GM13977 (cell line): ENCODE data around the gene PLXNA2.

Experiments
- DNase-seq: peaks from one replicate; pipeline ENCODE4 v3.0.0; 2012; ENCODE audit warnings: low spot score
- in situ Hi-C: fragments of 300-500 bp; cut with MboI; formaldehyde crosslinking; loops from one replicate; pipeline ENCODE4 v1.12.0; 2022; ENCODE audit warnings: low sequenced_read_pairs, low pct_unique_long_range_greater_than_20kb, mixed read lengths, inconsistent platforms; ENCODE audit not compliant: unreplicated experiment
- TF ChIP-seq, protein P1 (sequence below): IDR thresholded peaks from 2 replicates; pipeline ENCODE4 v1.5.1; 2012; ENCODE audit warnings: mild to moderate bottlenecking, control low read depth; ENCODE audit not compliant: insufficient read depth; ENCODE audit errors: extremely low read depth, missing control alignments

The PLXNA2 gene

DNA sequence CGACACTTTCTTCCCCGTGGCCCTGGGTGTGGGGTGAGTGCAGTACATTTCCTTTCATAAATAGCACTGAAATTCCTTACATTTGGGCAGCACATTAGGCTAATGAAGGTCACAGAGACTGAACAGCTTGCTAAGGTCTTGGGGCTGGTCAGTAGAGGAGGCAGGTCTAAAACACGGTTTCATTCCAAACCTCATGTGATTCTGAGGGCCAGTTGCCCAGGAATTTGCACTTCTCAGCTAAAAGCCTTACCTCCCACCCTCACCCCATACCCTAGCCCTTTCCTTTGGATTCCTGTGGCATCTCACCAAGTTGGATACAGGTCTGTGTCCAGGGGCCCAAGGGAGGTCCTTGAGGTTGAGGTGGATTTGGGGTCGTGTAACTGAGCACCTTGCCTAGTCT lies 185.4 kb downstream of the PLXNA2 start:
- in situ Hi-C loops = no loop called here
- no peak for DNase-seq
- TF ChIP-seq, protein P1, sequence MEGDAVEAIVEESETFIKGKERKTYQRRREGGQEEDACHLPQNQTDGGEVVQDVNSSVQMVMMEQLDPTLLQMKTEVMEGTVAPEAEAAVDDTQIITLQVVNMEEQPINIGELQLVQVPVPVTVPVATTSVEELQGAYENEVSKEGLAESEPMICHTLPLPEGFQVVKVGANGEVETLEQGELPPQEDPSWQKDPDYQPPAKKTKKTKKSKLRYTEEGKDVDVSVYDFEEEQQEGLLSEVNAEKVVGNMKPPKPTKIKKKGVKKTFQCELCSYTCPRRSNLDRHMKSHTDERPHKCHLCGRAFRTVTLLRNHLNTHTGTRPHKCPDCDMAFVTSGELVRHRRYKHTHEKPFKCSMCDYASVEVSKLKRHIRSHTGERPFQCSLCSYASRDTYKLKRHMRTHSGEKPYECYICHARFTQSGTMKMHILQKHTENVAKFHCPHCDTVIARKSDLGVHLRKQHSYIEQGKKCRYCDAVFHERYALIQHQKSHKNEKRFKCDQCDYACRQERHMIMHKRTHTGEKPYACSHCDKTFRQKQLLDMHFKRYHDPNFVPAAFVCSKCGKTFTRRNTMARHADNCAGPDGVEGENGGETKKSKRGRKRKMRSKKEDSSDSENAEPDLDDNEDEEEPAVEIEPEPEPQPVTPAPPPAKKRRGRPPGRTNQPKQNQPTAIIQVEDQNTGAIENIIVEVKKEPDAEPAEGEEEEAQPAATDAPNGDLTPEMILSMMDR = no peak

DNA sequence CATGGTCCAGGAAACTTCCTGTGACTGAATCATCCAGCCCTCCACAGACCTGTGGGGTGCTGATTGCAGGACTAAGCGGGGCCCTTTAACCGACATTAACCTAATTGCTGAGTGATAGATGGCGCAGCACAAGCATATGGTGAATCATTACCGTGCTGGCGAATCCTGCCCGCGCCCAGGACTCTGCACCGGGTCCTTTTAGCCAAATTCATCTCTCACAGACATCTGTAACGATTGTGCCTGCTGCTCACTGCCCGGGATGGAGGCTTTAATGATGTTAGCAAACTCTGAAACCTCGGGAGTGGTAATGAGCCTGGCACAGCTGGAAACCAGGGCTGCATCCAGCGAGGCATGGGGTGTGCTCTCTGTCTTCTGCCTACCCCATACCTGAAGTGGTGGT lies 185.9 kb downstream of the PLXNA2 start:
- in situ Hi-C loops = no loop called here
- no peak for DNase-seq

DNA sequence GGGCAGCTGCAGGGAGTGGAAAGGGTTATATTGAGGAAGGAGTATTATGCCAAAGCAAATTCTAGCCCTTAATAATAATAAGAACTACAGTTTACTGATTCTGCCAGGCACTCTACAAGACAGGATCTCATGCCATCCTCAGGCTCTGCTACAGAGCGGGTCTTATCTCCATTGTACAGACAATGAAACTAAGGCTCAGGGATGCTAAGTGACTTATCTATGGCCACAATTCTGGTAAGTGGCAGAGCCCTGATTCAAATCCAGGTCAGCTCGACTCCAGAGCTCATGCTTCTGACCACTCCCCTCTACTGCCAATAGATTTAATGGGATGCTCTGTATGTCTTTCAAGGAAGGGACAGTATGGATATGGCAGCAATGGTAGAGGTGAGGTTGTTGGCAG lies 187.1 kb downstream of the PLXNA2 start:
- TF ChIP-seq, protein P1 = no peak
- in situ Hi-C loops = no loop called here
- DNase-seq = no peak

More for the DNA sequence above, 185.9 kb downstream of the PLXNA2 start:
- TF ChIP-seq, protein P1 = no peak

DNA sequence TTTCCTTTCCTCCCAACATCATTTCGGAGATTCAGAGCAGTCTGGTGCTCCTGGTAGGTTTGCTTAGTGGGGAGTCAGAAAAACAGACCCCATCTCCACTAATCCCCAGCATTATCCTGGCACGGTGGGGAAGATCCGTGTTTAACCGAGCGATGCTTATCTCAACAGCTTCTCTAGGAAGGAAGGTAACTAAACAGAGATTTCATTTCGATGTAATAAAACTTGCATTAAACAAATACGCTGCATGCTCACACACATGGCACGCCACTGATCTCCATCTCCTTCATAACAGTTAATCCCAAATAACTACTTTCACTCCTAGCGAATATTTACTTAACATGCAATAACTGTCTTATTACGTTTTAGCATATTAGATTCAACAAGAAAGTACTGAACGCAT lies 188.6 kb downstream of the PLXNA2 start:
- TF ChIP-seq, protein P1 = no peak
- in situ Hi-C loops = no loop called here
- no peak for DNase-seq

DNA sequence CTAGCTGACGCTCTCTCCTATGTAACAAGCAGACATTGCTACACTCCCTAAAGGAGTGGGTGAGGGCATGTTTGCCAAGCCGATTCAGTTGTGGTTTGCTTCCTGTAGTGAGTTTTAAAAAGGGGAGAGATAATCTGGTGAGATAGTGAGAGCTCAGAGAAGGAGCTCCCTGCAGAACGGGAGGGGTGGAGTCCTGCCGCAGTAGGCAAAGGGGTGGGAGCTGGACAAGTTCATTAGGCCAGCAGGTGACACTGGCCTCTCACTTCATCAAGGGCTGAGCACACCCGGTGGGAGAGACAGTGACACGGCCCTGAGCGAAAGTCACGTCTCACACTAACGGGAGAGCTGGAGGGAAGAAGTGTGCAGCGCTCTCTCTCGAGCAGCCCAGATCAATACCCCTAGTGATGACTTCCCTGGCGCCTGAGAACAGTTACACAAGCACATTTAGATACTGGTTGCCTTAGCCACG lies 189.2 kb downstream of the PLXNA2 start:
- DNase-seq = no peak
- in situ Hi-C loops = no loop called here
- TF ChIP-seq, protein P1 = no peak

DNA sequence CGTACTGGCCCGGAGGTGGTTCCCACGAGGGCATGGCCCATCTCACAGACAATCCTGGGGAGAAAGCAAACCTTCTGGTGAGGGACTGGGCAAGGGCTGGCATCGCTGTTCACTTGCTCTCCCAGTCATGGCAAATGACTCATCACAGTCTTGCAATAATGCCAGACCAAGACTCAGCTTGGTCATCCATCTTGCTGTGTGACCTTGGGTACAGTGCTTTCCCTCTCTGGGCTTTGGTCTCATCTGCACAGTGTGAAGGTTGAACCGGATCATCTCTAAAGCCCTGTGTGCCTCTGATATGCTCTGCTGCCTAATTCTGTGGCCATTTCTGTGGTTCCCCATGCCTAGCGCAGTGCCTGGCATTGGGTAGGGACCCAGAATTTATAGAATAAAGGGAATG lies 189.7 kb downstream of the PLXNA2 start:
- no peak for DNase-seq
- in situ Hi-C loops = no loop called here
- TF ChIP-seq, protein P1 = no peak

DNA sequence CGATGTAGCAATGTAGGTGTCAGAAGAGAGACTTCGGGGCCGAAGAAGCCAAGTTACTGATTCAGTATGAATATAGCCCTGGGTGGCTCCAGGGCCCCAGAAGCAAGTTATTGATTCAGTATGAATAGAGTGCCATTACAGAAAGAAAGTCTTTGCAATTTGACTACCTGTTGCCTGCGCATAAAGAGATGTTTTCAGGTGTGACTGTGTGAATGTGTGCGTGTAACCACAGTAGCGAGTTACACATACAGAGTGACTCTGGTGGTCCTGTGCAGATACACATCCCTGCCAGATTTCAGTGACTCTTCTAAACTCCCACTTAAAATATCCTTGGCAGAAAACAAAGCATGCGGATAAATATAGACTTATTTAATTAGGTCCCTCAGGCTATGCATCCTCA lies 190.5 kb downstream of the PLXNA2 start:
- DNase-seq = no peak
- TF ChIP-seq, protein P1 = no peak
- in situ Hi-C loops = no loop called here
